Measurements from ENCODE around the gene TMEM132D. TPM values are rescaled to one million over a fixed set of nuclear protein-coding genes. Genes with fewer than 3 reads are reported as not detected.
"Not testable (repeated sequence)": the region's sequence is repeated elsewhere in the genome, so short reads cannot be mapped to it uniquely, and the experiment has no call there.

Gene TMEM132D
- total RNA-seq, 5 donors from 2014 or later (not counting 1 experiment from before 2014, with no cell fraction given), result not detected

- H3K4me1 ChIP-seq (ENCODE audit: control insufficient read depth in 1 of 2, extremely low read depth in 1 of 2, insufficient read depth in 2 of 2, low read length in 2 of 2), result no peaks in the 10 kb centered on the region
- H3K27ac ChIP-seq (ENCODE audit: low read length), result no peak overlapping the region
- no peak overlapping the region for H3K4me3 ChIP-seq (ENCODE audit: control insufficient read depth in 1 of 2, extremely low read depth in 1 of 2, low read length in 1 of 2)
- ChIA-PET POLR2A (no interaction called here), CTCF (interaction anchor here in 1 of 2 donors (0.6 kb wide), 1 partner anchor 45 kb away, joined by 3 read pairs; no protein-coding TSS in a partner anchor)
- no peaks in the 10 kb centered on the region for H3K9me3 ChIP-seq
- Mint-ChIP-seq H3K27ac (no peak overlapping the region), H3K36me3 (no peaks in the 10 kb centered on the region), H3K4me1 (no peaks in the 10 kb centered on the region), H3K27me3 (no peaks in the 10 kb centered on the region), H3K9me3 (peaks cover 16 to 23% (median 22%) of the 10 kb centered on the region in 3 donors), H3K4me3 (no peak overlapping the region)
- no peaks in the 10 kb centered on the region for H3K27me3 ChIP-seq (replicated peaks in 1 of 2; ENCODE audit: control insufficient read depth in 2 of 2, extremely low read depth in 1 of 2, insufficient read depth in 2 of 2, low read length in 1 of 2)
- 62% methylated on average over 2 of the region's 4 CpGs for WGBS (ENCODE audit: insufficient coverage)
- H3K36me3 ChIP-seq (ENCODE audit: control insufficient read depth in 2 of 2, extremely low read depth in 1 of 2, insufficient read depth in 1 of 2, low read length in 1 of 2), result no peaks in the 10 kb centered on the region
- ATAC-seq (replicated peaks in 1 of 4), result no peak
- peak in 1 of 35 experiments; percentile 1 for DNase-seq
Measured at GRCh38 chr12:129193263-129193871, 710.5 kb downstream of the TMEM132D start.

DNA sequence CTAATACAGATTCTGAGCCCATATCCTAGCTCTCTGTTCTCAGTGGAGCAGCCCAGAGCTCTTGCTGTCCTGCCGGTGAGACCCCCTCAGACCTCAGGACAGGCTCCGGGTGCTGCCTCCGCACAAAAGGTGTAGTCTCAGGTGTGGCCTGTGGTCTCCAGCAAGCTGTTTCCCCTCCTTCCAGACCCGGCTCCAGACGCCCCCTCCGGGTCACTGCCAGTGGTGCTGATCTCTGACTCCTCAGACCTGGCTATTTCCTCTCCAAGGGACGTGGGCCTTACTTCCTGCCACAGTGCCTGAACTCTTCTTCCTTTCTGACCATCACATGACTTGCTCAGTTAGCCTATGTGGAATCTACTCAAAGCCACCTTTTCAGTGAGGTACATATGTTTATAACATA is 713.0 kb downstream of the TMEM132D start:
- ChIA-PET CTCF (no interaction called here), POLR2A (no interaction called here)
- Mint-ChIP-seq H3K27ac (no peak overlapping the region), H3K4me3 (no peak overlapping the region), H3K9me3 (peaks cover 13 to 19% (median 14%) of the 10 kb centered on the region in 3 donors), H3K4me1 (no peaks in the 10 kb centered on the region), H3K36me3 (no peaks in the 10 kb centered on the region), H3K27me3 (no peaks in the 10 kb centered on the region)
- ATAC-seq (replicated peaks in 1 of 4), result no peak
- H3K4me3 ChIP-seq (ENCODE audit: control insufficient read depth in 1 of 2, extremely low read depth in 1 of 2, low read length in 1 of 2), result no peak overlapping the region
- no peaks in the 10 kb centered on the region for H3K36me3 ChIP-seq (ENCODE audit: control insufficient read depth in 2 of 2, extremely low read depth in 1 of 2, insufficient read depth in 1 of 2, low read length in 1 of 2)
- H3K27ac ChIP-seq (ENCODE audit: low read length), result no peak overlapping the region
- H3K9me3 ChIP-seq, result no peaks in the 10 kb centered on the region
- WGBS (ENCODE audit: insufficient coverage), result 55% methylated on average over 6 of the region's 7 CpGs
- no peaks in the 10 kb centered on the region for H3K4me1 ChIP-seq (ENCODE audit: control insufficient read depth in 1 of 2, extremely low read depth in 1 of 2, insufficient read depth in 2 of 2, low read length in 2 of 2)
- no peak for DNase-seq
- no peaks in the 10 kb centered on the region for H3K27me3 ChIP-seq (replicated peaks in 1 of 2; ENCODE audit: control insufficient read depth in 2 of 2, extremely low read depth in 1 of 2, insufficient read depth in 2 of 2, low read length in 1 of 2)

- ATAC-seq (replicated peaks in 1 of 4); H3K36me3 ChIP-seq (ENCODE audit: control insufficient read depth in 2 of 2, extremely low read depth in 1 of 2, insufficient read depth in 1 of 2, low read length in 1 of 2); H3K4me3 ChIP-seq (ENCODE audit: control insufficient read depth in 1 of 2, extremely low read depth in 1 of 2, low read length in 1 of 2); H3K27ac ChIP-seq (ENCODE audit: low read length); H3K27ac Mint-ChIP-seq; CTCF ChIA-PET; H3K27me3 Mint-ChIP-seq; H3K4me1 Mint-ChIP-seq; DNase-seq; POLR2A ChIA-PET; H3K36me3 Mint-ChIP-seq; H3K4me3 Mint-ChIP-seq; H3K9me3 ChIP-seq; H3K4me1 ChIP-seq (ENCODE audit: control insufficient read depth in 1 of 2, extremely low read depth in 1 of 2, insufficient read depth in 2 of 2, low read length in 2 of 2); H3K27me3 ChIP-seq (replicated peaks in 1 of 2; ENCODE audit: control insufficient read depth in 2 of 2, extremely low read depth in 1 of 2, insufficient read depth in 2 of 2, low read length in 1 of 2): not testable (repeated sequence)
- peaks cover 12 to 19% (median 13%) of the 10 kb centered on the region in 3 donors for H3K9me3 Mint-ChIP-seq
- 65% methylated on average over 4 of the region's 4 CpGs for WGBS (ENCODE audit: insufficient coverage)
Measured at GRCh38 chr12:129189879-129190278, 713.9 kb downstream of the TMEM132D start.

DNA sequence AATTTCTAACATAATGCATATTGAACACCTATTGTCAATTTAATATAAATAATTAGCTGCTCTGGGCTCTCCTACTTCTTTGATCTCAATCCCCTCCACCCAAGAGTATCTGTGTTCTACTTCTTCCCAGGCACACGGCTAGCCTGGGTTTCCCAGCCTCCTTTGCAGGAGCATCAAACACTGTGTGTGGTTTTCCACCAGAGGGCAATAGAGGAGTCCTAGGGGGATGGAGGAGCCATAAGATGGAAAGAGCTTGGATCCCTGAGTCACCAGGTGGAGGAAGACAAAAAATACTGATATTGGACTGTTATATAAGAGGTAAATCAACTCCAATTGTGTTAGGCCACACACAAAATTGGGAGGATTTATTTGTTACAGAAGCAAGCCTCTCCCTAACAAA is 716.9 kb downstream of the TMEM132D start:
- H3K9me3 ChIP-seq, result no peaks in the 10 kb centered on the region
- Mint-ChIP-seq H3K27ac (no peak overlapping the region), H3K9me3 (peaks cover 2 to 16% (median 3%) of the 10 kb centered on the region in 3 donors), H3K27me3 (no peaks in the 10 kb centered on the region), H3K36me3 (no peaks in the 10 kb centered on the region), H3K4me3 (no peak overlapping the region), H3K4me1 (no peaks in the 10 kb centered on the region)
- H3K27me3 ChIP-seq (replicated peaks in 1 of 2; ENCODE audit: control insufficient read depth in 2 of 2, extremely low read depth in 1 of 2, insufficient read depth in 2 of 2, low read length in 1 of 2), result no peaks in the 10 kb centered on the region
- H3K27ac ChIP-seq (ENCODE audit: low read length), result no peak overlapping the region
- H3K4me3 ChIP-seq (ENCODE audit: control insufficient read depth in 1 of 2, extremely low read depth in 1 of 2, low read length in 1 of 2), result no peak overlapping the region
- no peaks in the 10 kb centered on the region for H3K4me1 ChIP-seq (ENCODE audit: control insufficient read depth in 1 of 2, extremely low read depth in 1 of 2, insufficient read depth in 2 of 2, low read length in 2 of 2)
- WGBS (ENCODE audit: insufficient coverage), result no CpG with 5 or more reads among the region's 1 CpG
- no peak for ATAC-seq (replicated peaks in 1 of 4)
- DNase-seq, result no peak
- ChIA-PET CTCF (no interaction called here), POLR2A (no interaction called here)
- H3K36me3 ChIP-seq (ENCODE audit: control insufficient read depth in 2 of 2, extremely low read depth in 1 of 2, insufficient read depth in 1 of 2, low read length in 1 of 2), result no peaks in the 10 kb centered on the region

- Mint-ChIP-seq H3K36me3 (no peaks in the 10 kb centered on the region), H3K9me3 (peaks cover 2 to 20% (median 6%) of the 10 kb centered on the region in 3 donors), H3K4me3 (no peak overlapping the region), H3K27me3 (no peaks in the 10 kb centered on the region), H3K27ac (no peak overlapping the region), H3K4me1 (no peaks in the 10 kb centered on the region)
- DNase-seq (no peak), ATAC-seq (replicated peaks in 1 of 4) (no peak)
- CTCF ChIA-PET, result no interaction called here
- no peak overlapping the region for H3K4me3 ChIP-seq (ENCODE audit: control insufficient read depth in 1 of 2, extremely low read depth in 1 of 2, low read length in 1 of 2)
- H3K4me1 ChIP-seq (ENCODE audit: control insufficient read depth in 1 of 2, extremely low read depth in 1 of 2, insufficient read depth in 2 of 2, low read length in 2 of 2), result no peaks in the 10 kb centered on the region
- no peaks in the 10 kb centered on the region for H3K27me3 ChIP-seq (replicated peaks in 1 of 2; ENCODE audit: control insufficient read depth in 2 of 2, extremely low read depth in 1 of 2, insufficient read depth in 2 of 2, low read length in 1 of 2)
- WGBS (ENCODE audit: insufficient coverage), result 90% methylated on average over 2 of the region's 3 CpGs
- H3K27ac ChIP-seq (ENCODE audit: low read length), result no peak overlapping the region
- no peaks in the 10 kb centered on the region for H3K36me3 ChIP-seq (ENCODE audit: control insufficient read depth in 2 of 2, extremely low read depth in 1 of 2, insufficient read depth in 1 of 2, low read length in 1 of 2)
- H3K9me3 ChIP-seq, result no peaks in the 10 kb centered on the region
- POLR2A ChIA-PET, result no interaction called here
Measured at GRCh38 chr12:129185855-129186254, 718.0 kb downstream of the TMEM132D start.

DNA sequence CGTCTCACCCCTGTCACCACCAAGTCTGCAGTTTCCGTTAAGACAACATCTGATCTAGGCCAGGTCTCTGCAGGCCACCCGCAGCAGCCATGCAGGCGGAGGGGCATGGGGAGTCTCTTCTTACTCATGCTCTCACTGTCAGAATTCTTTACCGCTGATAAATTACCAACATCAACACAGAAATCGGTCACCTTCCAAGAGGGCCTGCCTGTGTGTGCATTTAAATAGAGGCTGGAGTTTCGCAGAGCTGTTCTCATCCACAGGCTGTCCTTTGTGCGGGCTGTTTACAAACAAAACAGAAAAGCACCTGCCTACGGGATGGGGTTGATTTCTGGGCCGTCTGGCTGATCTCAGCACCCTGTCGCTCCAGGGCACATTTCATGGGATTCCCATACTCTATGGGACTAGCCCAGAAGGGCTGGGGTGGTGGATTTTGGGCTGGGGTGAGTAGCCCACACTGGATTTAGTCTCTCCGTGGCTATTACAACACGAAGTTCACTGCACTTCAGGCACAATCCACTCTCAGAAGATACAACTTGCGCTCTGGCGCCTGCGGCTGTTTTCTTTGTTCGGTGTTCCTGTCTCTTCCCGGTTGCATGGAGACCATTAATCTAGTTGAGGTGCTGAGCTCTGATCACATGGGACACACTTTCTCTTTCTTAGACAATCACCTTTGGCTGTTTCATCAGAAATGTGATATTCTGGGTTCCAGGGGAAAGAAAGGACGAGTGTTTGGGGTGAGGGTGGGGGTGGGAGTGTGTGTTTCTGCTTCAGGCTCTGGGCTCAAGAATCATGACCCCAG is 719.5 kb downstream of the TMEM132D start:
- 86% methylated on average over 10 of the region's 19 CpGs for WGBS (ENCODE audit: insufficient coverage)
- H3K27ac Mint-ChIP-seq, result no peak overlapping the region

More for the DNA sequence above, 719.5 kb downstream of the TMEM132D start:
- Histone ChIP-seq H3K4me1 (ENCODE audit: control insufficient read depth in 1 of 2, extremely low read depth in 1 of 2, insufficient read depth in 2 of 2, low read length in 2 of 2) (no peaks in the 10 kb centered on the region), H3K27me3 (replicated peaks in 1 of 2; ENCODE audit: control insufficient read depth in 2 of 2, extremely low read depth in 1 of 2, insufficient read depth in 2 of 2, low read length in 1 of 2) (no peaks in the 10 kb centered on the region), H3K4me3 (ENCODE audit: control insufficient read depth in 1 of 2, extremely low read depth in 1 of 2, low read length in 1 of 2) (no peak overlapping the region), H3K27ac (ENCODE audit: low read length) (no peak overlapping the region), H3K9me3 (no peaks in the 10 kb centered on the region), H3K36me3 (ENCODE audit: control insufficient read depth in 2 of 2, extremely low read depth in 1 of 2, insufficient read depth in 1 of 2, low read length in 1 of 2) (no peaks in the 10 kb centered on the region)
- Mint-ChIP-seq H3K27me3 (no peaks in the 10 kb centered on the region), H3K36me3 (no peaks in the 10 kb centered on the region), H3K4me1 (no peaks in the 10 kb centered on the region), H3K4me3 (no peak overlapping the region), H3K9me3 (peaks cover 2 to 16% (median 6%) of the 10 kb centered on the region in 3 donors)
- ChIA-PET CTCF (no interaction called here), POLR2A (interaction anchor here in 1 of 2 donors (0.6 kb wide), 1 partner anchor 11 kb away, joined by 3 read pairs; no protein-coding TSS in a partner anchor)
- ATAC-seq (replicated peaks in 1 of 4) (no peak), DNase-seq (no peak)

All from T-cell (primary cell).